Measurements from ENCODE around the gene TSPYL1.

GRCh38 chr6:116238083-116238482 lies 41.6 kb downstream of the TSPYL1 start:
- TF ChIP-seq, protein P1, sequence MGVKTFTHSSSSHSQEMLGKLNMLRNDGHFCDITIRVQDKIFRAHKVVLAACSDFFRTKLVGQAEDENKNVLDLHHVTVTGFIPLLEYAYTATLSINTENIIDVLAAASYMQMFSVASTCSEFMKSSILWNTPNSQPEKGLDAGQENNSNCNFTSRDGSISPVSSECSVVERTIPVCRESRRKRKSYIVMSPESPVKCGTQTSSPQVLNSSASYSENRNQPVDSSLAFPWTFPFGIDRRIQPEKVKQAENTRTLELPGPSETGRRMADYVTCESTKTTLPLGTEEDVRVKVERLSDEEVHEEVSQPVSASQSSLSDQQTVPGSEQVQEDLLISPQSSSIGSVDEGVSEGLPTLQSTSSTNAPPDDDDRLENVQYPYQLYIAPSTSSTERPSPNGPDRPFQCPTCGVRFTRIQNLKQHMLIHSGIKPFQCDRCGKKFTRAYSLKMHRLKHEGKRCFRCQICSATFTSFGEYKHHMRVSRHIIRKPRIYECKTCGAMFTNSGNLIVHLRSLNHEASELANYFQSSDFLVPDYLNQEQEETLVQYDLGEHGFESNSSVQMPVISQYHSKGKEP (tag by site-specific recombination; IDR thresholded peaks at IDR 0.05): no peak
- TF ChIP-seq, protein P2, sequence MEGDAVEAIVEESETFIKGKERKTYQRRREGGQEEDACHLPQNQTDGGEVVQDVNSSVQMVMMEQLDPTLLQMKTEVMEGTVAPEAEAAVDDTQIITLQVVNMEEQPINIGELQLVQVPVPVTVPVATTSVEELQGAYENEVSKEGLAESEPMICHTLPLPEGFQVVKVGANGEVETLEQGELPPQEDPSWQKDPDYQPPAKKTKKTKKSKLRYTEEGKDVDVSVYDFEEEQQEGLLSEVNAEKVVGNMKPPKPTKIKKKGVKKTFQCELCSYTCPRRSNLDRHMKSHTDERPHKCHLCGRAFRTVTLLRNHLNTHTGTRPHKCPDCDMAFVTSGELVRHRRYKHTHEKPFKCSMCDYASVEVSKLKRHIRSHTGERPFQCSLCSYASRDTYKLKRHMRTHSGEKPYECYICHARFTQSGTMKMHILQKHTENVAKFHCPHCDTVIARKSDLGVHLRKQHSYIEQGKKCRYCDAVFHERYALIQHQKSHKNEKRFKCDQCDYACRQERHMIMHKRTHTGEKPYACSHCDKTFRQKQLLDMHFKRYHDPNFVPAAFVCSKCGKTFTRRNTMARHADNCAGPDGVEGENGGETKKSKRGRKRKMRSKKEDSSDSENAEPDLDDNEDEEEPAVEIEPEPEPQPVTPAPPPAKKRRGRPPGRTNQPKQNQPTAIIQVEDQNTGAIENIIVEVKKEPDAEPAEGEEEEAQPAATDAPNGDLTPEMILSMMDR (tag by site-specific recombination; IDR thresholded peaks at IDR 0.05): no peak
- TF ChIP-seq ZNF549 (tag by site-specific recombination; IDR thresholded peaks at IDR 0.05) (no peak), KLF8 (tag by site-specific recombination; IDR thresholded peaks at IDR 0.05) (no peak), ZNF654 (tag by site-specific recombination; IDR thresholded peaks at IDR 0.05; ENCODE audit: low read depth) (no peak), PBX3 (CRISPR knock-in tag; IDR thresholded peaks at IDR 0.05) (no peak), MZF1 (tag by site-specific recombination; IDR thresholded peaks at IDR 0.05; ENCODE audit: borderline replicate concordance) (no peak), ZNF18 (tag by site-specific recombination; IDR thresholded peaks at IDR 0.05) (no peak), ZNF621 (tag by site-specific recombination; IDR thresholded peaks at IDR 0.05) (no peak)
- TF ChIP-seq, protein P3, sequence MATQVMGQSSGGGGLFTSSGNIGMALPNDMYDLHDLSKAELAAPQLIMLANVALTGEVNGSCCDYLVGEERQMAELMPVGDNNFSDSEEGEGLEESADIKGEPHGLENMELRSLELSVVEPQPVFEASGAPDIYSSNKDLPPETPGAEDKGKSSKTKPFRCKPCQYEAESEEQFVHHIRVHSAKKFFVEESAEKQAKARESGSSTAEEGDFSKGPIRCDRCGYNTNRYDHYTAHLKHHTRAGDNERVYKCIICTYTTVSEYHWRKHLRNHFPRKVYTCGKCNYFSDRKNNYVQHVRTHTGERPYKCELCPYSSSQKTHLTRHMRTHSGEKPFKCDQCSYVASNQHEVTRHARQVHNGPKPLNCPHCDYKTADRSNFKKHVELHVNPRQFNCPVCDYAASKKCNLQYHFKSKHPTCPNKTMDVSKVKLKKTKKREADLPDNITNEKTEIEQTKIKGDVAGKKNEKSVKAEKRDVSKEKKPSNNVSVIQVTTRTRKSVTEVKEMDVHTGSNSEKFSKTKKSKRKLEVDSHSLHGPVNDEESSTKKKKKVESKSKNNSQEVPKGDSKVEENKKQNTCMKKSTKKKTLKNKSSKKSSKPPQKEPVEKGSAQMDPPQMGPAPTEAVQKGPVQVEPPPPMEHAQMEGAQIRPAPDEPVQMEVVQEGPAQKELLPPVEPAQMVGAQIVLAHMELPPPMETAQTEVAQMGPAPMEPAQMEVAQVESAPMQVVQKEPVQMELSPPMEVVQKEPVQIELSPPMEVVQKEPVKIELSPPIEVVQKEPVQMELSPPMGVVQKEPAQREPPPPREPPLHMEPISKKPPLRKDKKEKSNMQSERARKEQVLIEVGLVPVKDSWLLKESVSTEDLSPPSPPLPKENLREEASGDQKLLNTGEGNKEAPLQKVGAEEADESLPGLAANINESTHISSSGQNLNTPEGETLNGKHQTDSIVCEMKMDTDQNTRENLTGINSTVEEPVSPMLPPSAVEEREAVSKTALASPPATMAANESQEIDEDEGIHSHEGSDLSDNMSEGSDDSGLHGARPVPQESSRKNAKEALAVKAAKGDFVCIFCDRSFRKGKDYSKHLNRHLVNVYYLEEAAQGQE (tag by site-specific recombination; IDR thresholded peaks at IDR 0.05): no peak
- TF ChIP-seq, protein P4, sequence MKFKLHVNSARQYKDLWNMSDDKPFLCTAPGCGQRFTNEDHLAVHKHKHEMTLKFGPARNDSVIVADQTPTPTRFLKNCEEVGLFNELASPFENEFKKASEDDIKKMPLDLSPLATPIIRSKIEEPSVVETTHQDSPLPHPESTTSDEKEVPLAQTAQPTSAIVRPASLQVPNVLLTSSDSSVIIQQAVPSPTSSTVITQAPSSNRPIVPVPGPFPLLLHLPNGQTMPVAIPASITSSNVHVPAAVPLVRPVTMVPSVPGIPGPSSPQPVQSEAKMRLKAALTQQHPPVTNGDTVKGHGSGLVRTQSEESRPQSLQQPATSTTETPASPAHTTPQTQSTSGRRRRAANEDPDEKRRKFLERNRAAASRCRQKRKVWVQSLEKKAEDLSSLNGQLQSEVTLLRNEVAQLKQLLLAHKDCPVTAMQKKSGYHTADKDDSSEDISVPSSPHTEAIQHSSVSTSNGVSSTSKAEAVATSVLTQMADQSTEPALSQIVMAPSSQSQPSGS (tag by site-specific recombination; IDR thresholded peaks at IDR 0.05; ENCODE audit: low read depth): no peak

Measured in HEK293 (cell line).